ENCODE results near the gene NOX3.
"Not testable (repeated sequence)": the region's sequence is repeated elsewhere in the genome, so short reads cannot be mapped to it uniquely, and the experiment has no call there.

The NOX3 gene

DNA sequence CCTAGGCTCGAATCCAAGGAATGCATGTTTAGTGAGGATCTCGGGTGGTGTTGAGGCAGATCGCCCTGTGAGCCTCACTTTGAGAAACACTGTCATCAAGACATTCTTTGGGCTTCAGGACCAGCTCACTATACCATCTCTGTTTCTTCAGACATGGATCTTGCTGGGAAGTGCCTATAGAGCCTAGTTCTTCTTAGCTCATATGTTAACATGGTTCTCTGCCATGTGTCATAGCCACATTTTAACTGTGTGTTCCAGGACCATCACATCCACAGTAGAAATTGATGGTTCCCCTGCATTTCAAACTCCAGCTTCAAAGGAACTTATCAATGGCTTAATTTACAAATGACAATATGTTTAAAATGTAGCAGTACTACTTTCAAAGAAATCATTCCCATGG is 57.4 kb downstream of the NOX3 start:
- no peak for DNase-seq

DNA sequence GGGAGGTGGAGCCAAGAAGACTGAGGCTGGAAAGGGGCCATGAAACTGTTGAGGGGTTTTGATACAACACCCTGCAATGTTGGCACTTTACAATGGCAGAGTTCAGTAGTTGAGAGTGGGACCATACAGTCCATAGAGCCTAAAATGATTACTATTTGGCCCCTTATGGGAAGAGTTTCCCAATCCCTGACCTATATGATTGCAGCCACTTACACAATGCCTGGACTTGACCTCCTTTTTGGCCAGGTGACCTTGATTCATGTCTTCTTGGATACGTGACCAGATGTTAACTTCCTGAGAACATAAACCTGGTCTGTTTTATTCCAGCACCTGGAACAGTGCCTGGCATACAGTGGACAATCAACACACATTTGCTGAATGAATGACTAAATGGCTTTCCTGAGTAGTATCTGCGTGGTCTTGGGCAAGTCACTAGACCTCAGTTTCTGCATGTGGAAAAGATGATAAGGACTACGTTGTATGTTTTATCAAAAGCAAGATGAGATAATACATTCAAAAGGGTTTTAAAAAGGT is 58.4 kb downstream of the NOX3 start:
- DNase-seq: no peak

DNA sequence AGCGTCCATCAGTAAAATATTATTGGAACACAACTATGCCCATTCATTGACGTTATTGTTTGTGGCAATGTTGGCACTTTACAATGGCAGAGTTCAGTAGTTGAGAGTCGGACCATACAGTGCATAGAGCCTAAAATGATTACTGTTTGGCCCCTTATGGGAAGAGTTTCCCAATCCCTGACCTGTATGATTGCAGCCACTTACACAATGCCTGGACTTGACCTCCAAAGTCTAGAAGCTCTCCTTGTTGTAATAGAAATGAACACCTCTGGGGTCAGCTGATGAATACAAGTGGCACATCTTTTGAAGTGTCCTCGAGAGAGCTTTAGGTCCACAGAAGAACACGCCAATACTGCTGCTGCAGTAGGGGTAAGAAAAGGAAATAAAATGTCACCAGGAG is 59.0 kb downstream of the NOX3 start:
- no peak for DNase-seq

DNA sequence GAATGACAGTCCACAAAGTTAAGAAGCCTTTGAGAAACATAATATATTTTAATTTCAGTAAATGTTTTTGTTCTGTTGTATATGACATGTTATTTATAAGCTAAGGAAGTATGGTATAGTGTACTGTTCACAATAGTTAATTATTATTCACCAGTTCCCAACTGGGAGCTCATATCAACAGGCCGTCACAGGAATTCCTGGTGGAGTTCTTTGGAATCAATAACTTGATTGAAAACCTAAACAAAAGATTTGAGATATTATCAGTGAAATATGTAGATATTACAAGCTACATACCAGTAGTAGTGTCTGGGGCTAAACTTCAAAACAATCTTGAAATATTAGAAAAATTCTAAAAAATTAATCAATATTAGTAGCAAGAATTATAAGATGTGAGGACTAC is 60.3 kb downstream of the NOX3 start:
- DNase-seq: no peak

DNA sequence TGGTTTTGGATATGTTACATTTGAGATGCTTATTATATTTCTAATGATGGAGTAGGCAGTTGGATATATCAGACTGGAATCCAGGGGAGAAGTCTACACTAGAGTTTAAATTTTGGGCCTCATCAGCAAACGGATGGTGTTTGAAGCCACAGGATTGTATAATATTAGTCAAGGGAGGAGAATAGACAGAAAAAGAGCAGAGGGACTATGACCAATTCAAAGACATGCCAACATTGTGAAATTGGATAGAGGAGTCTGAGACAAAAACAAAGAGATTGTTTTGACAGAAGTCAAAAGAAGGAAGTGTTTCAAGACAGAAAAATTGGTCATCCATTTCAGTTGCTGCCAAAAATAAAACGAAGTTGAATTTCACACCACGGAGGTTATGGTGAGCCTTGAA is 66.5 kb downstream of the NOX3 start:
- no peak for DNase-seq

DNA sequence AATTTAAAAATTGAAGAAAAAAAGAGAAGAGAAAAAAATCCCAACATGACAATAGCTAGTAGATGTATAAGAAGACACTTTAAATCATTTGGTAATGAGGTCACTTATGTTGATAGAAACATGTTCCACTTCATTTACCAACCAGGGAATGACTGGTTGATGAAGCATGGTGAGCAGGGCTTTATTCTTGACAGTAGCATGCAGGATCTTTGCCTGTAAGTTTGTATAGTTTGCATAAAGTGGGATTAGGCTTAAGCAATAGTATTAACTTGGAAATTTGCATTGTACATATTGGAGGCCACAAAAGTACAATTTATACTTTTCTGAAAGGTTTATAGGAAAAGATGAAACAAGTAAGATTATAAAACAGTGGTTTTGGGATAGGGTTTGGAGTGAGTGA is 67.0 kb downstream of the NOX3 start:
- DNase-seq: no peak

DNA sequence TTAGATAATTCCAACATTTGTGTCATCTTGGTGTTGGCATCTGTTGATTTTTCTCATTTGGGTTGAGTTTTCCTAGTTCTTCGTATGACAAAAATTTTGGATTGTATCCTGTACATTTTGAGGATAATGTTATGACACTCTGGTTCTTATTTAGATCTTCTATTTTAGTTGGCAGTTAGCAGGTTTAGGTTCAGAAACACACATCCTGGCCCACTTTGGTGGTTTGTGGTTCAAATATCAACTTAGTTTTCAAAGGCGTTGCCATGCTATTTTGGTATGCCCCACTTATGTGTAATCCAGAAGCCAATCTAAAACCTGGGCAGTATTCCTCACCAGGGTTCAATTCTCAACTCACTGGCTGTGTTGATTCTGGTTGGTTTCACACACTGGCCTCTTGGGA is 68.2 kb downstream of the NOX3 start:
- no peak for DNase-seq

DNA sequence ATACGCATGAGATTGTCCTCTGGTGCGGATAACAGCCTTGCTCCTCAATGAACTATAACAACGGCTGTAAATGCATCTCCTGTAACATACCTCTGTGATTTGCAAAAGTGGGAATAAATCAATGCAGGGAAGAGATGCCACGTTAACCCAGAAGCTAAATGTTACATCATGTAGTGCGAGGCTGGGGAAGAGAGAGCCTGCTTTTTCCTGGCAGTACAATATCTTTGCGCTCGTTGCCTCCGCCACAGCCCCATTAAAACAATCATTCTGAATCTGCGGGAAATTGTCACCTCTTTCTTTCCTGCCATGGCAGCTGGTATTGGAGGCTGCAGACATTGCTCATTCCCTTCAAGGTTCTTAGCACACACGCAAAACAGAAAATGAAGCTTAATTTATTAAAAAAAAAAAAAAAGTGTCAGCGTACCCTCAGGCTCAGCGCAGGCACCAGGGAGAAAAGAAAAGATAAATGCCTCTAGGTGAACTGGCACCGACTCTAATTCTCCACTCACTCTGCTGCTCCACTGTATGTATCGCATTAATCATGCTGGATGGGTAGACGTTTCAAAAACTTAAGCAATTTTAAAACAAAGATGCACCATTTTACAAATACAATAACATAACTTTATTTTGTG is 71.2 kb downstream of the NOX3 start:
- DNase-seq: no peak

DNA sequence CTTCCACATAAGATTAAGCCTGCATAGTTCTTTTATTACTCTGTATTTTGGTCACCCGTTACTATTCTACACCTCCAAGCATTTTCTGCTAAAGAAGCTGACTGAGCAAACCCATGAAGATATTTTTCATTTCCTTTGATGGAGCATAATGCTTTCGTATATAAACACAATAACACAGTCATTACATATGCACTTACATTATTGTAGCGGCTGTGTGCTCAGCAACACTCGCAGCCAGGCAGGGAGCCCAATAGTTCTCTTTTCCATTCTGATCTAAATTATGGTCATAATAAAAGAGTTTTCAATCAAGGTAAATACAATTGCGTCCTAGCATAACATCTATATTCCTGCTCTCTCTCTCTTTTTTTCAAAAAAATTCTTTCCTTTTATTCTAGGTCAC is 71.7 kb downstream of the NOX3 start:
- no peak for DNase-seq

DNA sequence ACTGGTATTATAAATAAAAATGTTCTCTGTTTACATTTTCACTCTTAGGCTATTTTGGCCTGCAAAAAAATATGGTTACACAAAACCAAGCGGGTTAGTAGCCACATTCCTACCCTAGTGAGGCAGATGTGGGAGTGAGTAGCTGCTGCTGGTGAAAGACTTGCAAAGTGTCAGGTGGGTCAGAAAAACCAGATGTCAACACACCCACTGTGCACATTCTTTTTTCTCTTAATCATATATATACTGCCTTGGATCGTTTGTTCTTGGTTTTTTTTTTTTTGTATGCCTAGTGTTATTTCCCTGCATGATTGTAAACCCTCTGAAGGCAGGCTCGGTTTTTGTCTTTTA is 73.3 kb downstream of the NOX3 start:
- DNase-seq: no peak

DNA sequence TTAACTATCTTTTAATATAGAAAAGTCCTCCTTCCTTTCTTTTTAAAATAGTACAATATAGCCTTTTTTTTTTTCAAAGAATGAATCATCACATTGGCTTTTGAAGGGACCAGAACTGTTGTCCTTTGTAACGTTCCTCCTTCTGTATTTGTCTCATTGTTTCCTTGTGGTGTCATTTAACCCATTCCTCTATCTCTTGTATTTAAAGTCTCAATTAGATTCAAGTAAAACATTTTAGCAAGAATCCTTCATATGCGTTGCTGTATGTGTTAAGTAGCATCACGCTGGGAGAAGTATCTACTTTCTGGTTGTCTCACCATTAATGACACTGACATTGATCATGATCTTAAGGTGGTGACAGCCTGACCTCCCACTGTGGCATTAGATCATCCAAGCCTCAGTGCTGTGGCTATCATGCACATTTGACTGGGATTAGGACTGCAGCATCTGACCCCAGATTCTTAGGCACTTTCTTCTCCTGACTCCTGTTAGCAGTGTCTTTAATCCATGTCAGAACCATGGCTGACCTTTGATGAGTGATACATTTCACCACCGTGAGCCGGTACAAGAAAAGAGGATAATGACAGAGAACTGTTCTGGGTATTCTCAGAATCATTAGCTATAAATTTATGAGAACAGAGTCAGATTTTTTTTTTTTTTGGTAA is 73.8 kb downstream of the NOX3 start:
- no peak for DNase-seq

DNA sequence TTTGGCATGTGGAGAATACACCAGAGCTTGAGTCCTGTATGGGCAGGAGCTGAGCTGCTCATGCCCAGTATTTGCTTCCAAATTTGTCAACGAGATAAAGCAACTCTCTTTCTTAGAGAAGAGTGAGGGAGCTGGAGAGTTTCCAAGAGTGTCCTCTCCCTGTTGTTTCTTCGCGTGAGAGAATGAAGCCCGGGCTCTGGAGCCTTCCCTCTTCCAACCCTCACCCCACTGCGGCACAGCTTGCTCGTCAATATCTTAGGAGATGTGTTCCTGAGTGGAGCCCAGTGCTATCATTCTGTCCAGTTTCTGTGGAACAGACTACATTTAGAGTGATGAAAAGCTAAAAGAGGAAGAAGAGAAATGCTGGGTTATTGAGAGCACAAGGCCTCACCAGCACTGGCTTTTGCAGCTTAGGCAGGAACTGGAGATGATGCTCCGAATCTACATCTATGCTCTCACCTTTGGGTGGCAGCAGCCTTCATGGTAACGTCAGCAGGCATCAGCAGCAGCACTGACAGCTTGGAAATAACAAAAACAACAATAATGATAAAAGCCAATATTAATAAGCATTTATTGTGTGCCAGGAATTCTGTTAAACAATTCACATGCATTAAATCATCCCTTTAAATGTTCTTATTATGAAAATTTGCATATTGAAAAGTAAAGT is 74.8 kb downstream of the NOX3 start:
- DNase-seq: no peak

DNA sequence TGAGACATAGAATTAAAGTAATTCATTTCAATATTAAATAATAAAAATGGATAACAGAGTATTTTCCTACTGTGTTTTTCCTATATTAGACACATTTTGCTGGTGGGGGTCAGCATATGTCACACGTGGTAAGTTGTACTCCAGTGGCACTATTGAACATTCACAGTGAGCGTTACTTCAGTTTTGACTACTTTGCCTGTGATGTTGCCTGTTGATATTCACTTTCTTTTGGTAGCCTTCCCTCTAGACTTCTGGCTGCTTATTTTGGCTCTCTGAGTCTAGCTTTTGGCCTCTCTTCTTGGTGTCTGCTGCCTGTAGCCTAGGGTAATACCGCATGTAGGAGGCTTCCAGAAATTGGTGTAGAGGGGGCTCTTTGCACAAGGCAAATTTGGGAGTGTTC is 76.9 kb downstream of the NOX3 start:
- DNase-seq: no peak

DNA sequence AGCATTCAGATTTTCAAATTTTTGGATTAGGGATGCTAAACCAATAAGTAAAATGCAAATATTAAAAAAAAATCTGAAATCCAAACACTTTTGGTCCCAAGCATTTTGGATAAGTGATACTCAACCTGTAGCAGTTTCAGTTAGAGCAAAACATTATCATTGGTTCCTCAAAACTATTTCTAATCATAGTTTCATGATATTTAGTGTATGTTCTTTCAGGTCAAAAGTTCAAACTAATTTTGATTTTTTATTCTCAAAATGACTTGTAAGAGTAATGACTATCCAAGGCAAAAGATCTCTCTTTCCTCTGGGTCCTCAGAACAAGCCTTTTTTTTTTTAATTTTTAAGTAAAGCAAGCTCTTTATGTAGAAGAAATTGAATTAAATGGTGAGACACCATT is 77.4 kb downstream of the NOX3 start:
- DNase-seq: no peak

DNA sequence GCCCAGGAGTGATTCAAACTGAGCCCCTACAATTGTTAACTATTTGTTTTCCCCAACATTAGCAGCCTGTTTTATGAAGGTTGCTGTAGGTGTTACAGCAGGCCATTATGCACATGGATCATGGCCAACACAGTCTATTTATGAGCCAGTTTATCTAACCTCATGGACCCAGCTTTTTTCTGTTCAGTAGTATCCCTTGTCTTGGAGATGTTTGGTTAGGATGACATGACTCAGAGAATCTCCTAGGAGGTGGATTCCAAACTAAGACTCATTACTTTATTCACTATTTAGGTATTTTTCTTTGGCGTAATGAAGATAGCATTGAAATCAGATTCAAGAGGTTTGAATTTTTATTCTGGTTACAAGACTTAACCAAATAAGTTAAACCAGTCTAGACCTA is 78.6 kb downstream of the NOX3 start:
- no peak for DNase-seq

DNA sequence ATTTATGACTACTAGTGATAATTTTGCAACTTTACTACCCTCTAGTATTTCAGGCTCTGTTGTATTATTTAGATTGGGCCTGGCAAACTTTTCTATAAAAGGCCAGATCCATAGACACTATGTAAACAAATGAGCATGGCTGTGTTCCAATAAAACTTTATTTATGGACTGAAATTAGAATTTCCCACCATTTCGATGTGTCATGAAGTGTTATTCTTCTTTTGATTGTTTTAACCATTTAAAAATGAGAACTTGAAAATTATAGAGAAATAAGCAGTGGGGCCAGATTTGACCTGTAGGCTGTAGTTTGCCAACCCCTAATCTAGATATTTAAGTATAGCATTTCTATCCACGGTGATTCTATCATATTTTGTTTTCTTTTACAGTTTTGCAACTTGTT is 79.8 kb downstream of the NOX3 start:
- DNase-seq: no peak

DNA sequence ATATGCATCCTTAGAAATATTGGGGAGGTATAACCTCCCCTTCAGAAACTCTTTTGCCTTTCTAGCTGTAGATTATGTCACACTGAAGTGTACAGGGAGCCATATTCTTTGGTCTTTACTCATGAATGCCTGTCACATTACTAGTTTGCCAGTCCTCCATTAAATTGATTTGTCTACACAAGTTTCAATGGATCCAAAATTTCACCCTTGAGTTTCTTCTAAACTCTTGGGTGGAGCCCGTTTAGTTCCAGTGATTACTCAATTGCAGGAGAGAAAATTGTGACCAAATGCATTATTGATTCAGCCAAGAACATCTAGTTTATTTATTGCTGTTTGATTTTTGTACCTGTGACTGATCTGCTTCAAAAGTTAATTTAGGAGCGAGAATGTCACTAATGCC is 81.0 kb downstream of the NOX3 start:
- no peak for DNase-seq

DNA sequence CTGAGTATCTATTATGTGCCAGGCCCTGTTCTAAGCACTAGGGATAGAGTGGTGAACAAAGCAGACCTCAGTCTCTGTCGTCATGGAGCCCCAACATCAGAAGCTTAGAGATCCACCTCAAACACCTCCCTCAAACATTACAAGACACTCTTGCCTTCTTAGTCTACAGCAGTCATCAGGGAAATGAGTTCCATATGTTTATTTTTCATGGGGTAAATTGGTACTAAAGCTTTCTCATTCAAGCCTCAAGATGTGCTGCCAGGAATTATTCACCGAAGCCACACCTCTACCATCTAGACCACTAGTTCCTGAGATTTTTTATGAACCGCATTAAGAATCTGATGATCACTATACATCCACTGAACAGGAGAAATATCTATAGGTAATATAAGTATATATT is 82.4 kb downstream of the NOX3 start:
- no peak for DNase-seq

DNA sequence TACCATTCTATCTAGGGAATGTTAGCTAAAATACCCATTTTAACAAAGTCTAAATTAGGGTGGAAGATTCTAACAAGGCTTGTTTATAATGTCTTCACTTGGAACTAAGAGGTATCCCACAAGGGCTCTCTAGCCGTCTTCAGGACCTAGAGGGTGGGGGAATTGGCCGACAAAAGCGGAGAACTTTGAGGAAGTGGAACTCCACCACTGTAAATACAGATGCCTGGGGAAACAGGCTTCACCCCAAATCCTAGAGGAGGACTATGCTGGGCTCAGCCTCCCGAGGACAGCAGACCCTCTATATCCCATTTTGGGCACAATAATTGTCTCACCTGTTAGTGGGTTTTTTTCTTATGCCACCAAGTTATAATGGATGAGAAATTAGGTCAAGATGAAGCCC is 83.4 kb downstream of the NOX3 start:
- DNase-seq: no peak

DNA sequence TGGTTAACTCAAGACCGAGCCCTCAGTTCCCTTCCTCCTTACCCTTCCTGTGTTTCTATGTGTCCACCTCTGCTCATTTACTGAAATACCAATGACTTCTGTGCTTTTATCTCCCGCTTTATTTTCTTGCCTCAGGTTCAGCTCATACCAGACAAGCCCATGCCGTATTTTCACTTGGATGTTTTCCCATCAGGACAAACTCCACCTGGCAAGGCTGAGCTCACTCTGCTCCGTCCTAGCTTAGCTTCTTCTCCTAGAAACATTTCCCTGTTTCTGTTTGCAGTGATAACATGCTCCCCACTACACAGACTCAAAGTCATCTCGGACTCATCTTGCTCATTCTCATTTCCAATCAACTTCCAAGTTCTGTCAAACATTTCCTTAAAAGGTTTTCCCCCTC is 84.4 kb downstream of the NOX3 start:
- DNase-seq: no peak

DNA sequence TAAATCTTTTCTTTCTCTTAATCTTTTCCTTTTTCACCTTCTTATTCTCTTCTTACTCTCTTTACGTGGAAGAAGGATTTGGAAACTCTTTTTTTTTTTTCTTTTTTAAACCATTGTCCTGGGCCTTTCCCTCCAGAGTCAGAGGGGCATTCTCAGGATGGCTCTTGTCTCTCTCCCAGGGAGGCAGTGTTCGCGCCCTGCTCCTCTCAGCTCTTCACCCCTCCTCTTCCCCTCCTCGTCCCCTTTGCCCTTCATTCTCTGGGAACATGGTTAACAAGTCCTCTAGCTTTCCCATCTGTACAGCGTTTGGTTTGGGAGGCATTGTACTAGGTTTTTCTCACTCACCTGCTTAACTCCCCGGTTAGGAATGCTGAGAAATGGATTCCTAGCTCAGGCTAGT is 89.3 kb downstream of the NOX3 start:
- DNase-seq: no peak

DNA sequence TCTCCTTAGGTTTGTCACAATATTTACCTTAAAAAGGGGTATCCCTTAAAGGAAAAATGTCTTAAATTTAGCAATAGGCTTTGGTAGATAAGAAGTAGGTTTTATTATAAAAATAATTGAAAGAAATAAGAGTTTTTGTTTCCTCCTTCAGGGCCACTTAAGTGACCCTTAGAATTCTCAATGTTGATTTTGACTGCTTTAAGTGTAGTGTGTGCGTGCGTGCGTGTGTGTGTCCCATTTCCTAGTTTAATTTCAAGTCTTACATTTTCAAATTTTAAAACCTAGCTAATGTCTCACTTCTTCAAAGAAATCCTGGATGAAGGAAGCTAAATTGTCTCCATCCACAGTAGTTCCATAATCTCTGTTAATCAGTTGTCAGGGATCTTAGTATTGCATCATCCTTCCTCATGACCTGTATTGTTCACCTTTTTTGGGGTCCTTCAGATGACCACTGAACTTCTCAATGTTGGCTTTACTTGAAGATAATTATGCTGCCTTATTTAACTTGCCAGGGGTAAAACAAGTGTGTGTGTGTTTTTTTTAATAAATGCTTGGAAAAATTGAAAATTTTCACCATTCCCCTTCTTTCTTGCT is 90.7 kb downstream of the NOX3 start:
- DNase-seq: no peak

DNA sequence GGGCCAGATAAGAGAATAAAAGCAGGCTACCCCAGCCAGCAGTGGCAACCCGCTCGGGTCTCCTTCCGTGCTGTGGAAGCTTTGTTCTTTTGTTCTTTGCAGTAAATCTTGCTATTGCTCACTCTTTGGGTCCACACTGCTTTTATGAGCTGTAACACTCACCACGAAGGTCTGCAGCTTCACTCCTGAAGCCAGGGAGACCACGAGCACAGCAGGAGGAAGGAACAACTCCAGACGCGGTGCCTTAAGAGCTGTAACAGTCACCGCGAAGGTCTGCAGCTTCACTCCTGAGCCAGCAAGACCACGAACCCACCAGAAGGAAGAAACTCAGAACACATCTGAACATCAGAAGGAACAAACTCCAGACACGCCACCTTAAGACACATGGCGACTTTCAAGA is 91.6 kb downstream of the NOX3 start:
- DNase-seq: not testable (repeated sequence)

DNA sequence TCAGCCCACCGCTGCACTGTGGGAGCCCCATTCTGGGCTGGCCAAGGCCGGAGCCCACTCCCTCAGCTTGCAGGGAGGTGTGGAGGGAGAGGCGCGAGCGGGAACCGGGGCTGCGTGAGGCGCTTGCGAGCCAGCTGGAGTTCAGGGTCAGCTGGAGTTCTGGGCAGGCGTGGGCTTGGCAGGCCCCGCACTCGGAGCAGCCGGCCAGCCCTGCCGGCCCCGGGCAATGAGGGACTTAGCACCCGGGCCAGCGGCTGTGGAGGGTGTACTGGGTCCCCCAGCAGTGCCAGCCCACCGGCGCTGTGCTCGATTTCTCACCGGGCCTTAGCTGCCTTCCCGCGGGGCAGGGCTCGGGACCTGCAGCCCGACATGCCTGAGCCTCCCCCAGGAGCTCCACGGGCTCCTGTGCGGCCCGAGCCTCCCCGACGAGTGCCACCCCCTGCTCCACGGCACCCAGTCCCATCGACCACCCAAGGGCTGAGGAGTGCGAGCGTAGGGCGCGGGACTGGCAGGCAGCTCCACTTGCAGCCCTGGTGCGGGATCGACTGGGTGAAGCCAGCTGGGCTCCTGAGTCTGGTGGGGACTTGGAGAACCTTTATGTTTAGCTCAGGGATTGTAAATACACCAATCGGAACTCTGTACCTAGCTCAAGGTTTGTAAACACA is 92.5 kb downstream of the NOX3 start:
- not testable (repeated sequence) for DNase-seq
